GM12878 (cell line): ENCODE results near the gene ROBO4. TPM values are rescaled to one million over a fixed set of nuclear protein-coding genes. Genes with fewer than 3 reads are reported as not detected.

ENCODE experiments used
- ATAC-seq: fragments of 200-7000 bp; cut with Tn5 transposase; 3 replicates; pipeline ENCODE4 v1.9.1; 2020; ENCODE audit warnings: mild to moderate bottlenecking, moderate library complexity
- BruUV-seq: library from RNA; stranded (reverse); fragments of 400-500 nt; replicated peaks from 2 replicates; lab custom pipeline; 2021; lab: Mats Ljungman, UMichigan
- CTCF ChIA-PET: fragments of 300-600 bp; sonication (Branson Sonifier 250); formaldehyde crosslinking; extraction: SDS; loops from one replicate; lab custom pipeline; 2021; ENCODE audit warnings: inconsistent platforms; lab: Yijun Ruan, JAX
- POLR2A ChIA-PET: fragments of 350-600 bp; formaldehyde crosslinking; extraction: SDS; loops from one replicate; lab custom pipeline; 2021; ENCODE audit warnings: inconsistent platforms; lab: Charles Lee
- RAD21 ChIA-PET: fragments of 300-600 bp; sonication (Branson Sonifier 250); formaldehyde crosslinking; loops from one replicate; lab custom pipeline; 2023; ENCODE audit warnings: antibody characterized with exemption; ENCODE audit not compliant: unreplicated experiment; lab: Charles Lee
- SMC1A ChIA-PET: fragments of 300-600 bp; sonication (Branson Sonifier 250); formaldehyde crosslinking; loops from one replicate; lab custom pipeline; 2023; ENCODE audit not compliant: unreplicated experiment, uncharacterized antibody; lab: Charles Lee
- DNase-seq: peaks from one replicate; pipeline ENCODE4 v3.0.0-alpha.2; 2011; ENCODE audit warnings: low read depth, low spot score
- FAIRE-seq: peaks from 3 replicates; lab custom pipeline; 2011; peaks lifted over from hg19 to GRCh38; lab: Jason Lieb, UNC
- H2AFZ ChIP-seq: 2 replicates; pipeline ENCODE4 v1.6.0; 2011; ENCODE audit warnings: low read depth, low read length, control low read depth; ENCODE audit not compliant: control insufficient read depth
- H3K27ac ChIP-seq: 2 replicates; pipeline ENCODE4 v1.5.1; 2011; ENCODE audit warnings: control low read depth; ENCODE audit not compliant: control insufficient read depth, insufficient read depth
- H3K27me3 ChIP-seq, 2 experiments: replicated peaks in 1 of 2; 2 replicates each; pipeline versions ENCODE4 v1.6.0 to v1.6.1; 2011; ENCODE audit warnings: low read length in 1 of 2; ENCODE audit not compliant: control insufficient read depth in 2 of 2, insufficient read depth in 2 of 2
- H3K36me3 ChIP-seq, 2 experiments: 2 replicates each; pipeline ENCODE4 v1.5.1; 2011; ENCODE audit warnings: low read length in 1 of 2; ENCODE audit not compliant: control insufficient read depth in 2 of 2, insufficient read depth in 2 of 2
- H3K4me1 ChIP-seq: 2 replicates; pipeline ENCODE4 v1.6.1; 2011; ENCODE audit warnings: mild to moderate bottlenecking, low read length, moderate library complexity, mixed read lengths; ENCODE audit not compliant: control insufficient read depth, insufficient read depth
- H3K4me2 ChIP-seq: 2 replicates; pipeline ENCODE4 v1.6.0; 2011; ENCODE audit warnings: control low read depth; ENCODE audit not compliant: control insufficient read depth, insufficient read depth
- H3K4me3 ChIP-seq: fragments of 200-600 bp; sonication (generic); 2 replicates; pipeline ENCODE4 v1.5.1; 2016
- H3K79me2 ChIP-seq: 2 replicates; pipeline ENCODE4 v1.6.0; 2011; ENCODE audit warnings: low read length; ENCODE audit not compliant: control insufficient read depth, insufficient read depth
- H3K9ac ChIP-seq: 2 replicates; pipeline ENCODE4 v1.8.0; 2011; ENCODE audit warnings: low read length, control low read depth, mixed read lengths; ENCODE audit not compliant: control insufficient read depth, insufficient read depth
- H3K9me3 ChIP-seq: replicated peaks from 3 replicates; pipeline ENCODE4 v1.5.1; 2011; ENCODE audit warnings: mild to moderate bottlenecking, low read length; ENCODE audit not compliant: control insufficient read depth, insufficient read depth
- H4K20me1 ChIP-seq: 2 replicates; pipeline ENCODE4 v1.6.0; 2011; ENCODE audit not compliant: control insufficient read depth, insufficient read depth
- CHD1 ChIP-seq: IDR thresholded peaks from 2 replicates; pipeline ENCODE4 v1.6.1; 2012; ENCODE audit warnings: low read depth, low read length, improper control_type of control experiment
- CREB1 ChIP-seq: IDR thresholded peaks from 2 replicates; pipeline ENCODE4 v1.6.1; 2012; ENCODE audit warnings: low read depth, mild to moderate bottlenecking, inconsistent platforms
- GABPA ChIP-seq: IDR thresholded peaks from 2 replicates; pipeline ENCODE4 v1.6.1; 2014; ENCODE audit warnings: antibody characterized with exemption, low read depth, mild to moderate bottlenecking, inconsistent platforms
- KAT2A ChIP-seq: conservative IDR thresholded peaks from 2 replicates; pipeline ENCODE4 v1.6.1; 2011; ENCODE audit warnings: low read depth, low read length; ENCODE audit not compliant: control insufficient read depth
- MLLT1 ChIP-seq: fragments of 450-650 bp; IDR thresholded peaks from 2 replicates; pipeline ENCODE4 v1.6.1; 2016; ENCODE audit warnings: mild to moderate bottlenecking
- MTA3 ChIP-seq: IDR thresholded peaks from 2 replicates; pipeline ENCODE4 v1.6.1; 2012; ENCODE audit warnings: low read length, inconsistent platforms, borderline replicate concordance
- NFXL1 ChIP-seq: fragments of 450-650 bp; IDR thresholded peaks from 2 replicates; pipeline ENCODE4 v1.6.1; 2017; ENCODE audit warnings: antibody characterized with exemption, mild to moderate bottlenecking, borderline replicate concordance
- SIN3A ChIP-seq: IDR thresholded peaks from 2 replicates; pipeline ENCODE4 v1.6.1; 2012; ENCODE audit warnings: low read depth, low read length, improper control_type of control experiment
- SREBF2 ChIP-seq: IDR thresholded peaks from 2 replicates; pipeline ENCODE4 v1.6.1; 2012; ENCODE audit warnings: mild to moderate bottlenecking, low read length
- STAT3 ChIP-seq: IDR thresholded peaks from 2 replicates; pipeline ENCODE4 v1.6.1; 2011; ENCODE audit warnings: low read depth, low read length, improper control_type of control experiment
- ZBTB40 ChIP-seq: fragments of 450-650 bp; IDR thresholded peaks from 2 replicates; pipeline ENCODE4 v1.6.1; 2016; ENCODE audit warnings: mild to moderate bottlenecking, moderate library complexity, borderline replicate concordance
- WGBS: methylation state at CpG from one replicate; pipeline ENCODE4 v1.1.6; 2016; ENCODE audit warnings: low lambda C conversion rate; ENCODE audit not compliant: insufficient replicate concordance, insufficient coverage; ENCODE audit errors: missing lambda C conversion rate; 5-methylcytosine and 5-hydroxymethylcytosine counted together
- in situ Hi-C: fragments of 300-500 bp; cut with MboI; formaldehyde crosslinking; loops from 9 replicates; pipeline ENCODE4 v1.14.3; 2018; ENCODE audit warnings: mixed read lengths
- intact Hi-C: fragments of 100-400 bp; cut with micrococcal nuclease; formaldehyde crosslinking; loops from one replicate; pipeline ENCODE4 v1.14.2; 2022; ENCODE audit not compliant: unreplicated experiment
- polyA plus RNA-seq, 11 experiments: library from polyadenylated mRNA; depleted of rRNA in 4 of 11; unstranded in 6 of 11; stranded (reverse) in 5 of 11; fragments of >200 nt; fragmentation: Nextera tagmentation in 4 of 11; fragmentation: Illumina TruSeq in 1 of 11; extraction: Ambion mirVana in 4 of 11; extraction: Trizol in 1 of 11; gene quantifications; 1 replicate in 1 of 11; 2 replicates in 10 of 11; pipeline versions ENCODE4 v1.2.1 to v1.2.3, GENCODE V29; 2011 to 2016; ENCODE audit warnings: inconsistent platforms in 2 of 11, missing spikeins in 2 of 11, low read depth in 1 of 11
- total RNA-seq, 4 experiments: library from RNA; depleted of rRNA in 3 of 4; stranded (reverse); fragments of >200 nt in 3 of 4; fragmentation: Illumina TruSeq in 1 of 4; extraction: Trizol in 1 of 4; gene quantifications; 2 replicates each; pipeline versions ENCODE4 v1.2.1 to v1.2.3, GENCODE V29; 2013 to 2021
- TF ChIP-seq, protein P1 (sequence below): fragments of 450-650 bp; IDR thresholded peaks from 2 replicates; pipeline ENCODE4 v1.6.1; 2014; ENCODE audit warnings: mild to moderate bottlenecking

ROBO4 gene
- total and polyA plus RNA-seq, 10 of the 15 experiments (the other 5 are each of a cell fraction or from before 2014, with no cell fraction given) = not detected

DNA sequence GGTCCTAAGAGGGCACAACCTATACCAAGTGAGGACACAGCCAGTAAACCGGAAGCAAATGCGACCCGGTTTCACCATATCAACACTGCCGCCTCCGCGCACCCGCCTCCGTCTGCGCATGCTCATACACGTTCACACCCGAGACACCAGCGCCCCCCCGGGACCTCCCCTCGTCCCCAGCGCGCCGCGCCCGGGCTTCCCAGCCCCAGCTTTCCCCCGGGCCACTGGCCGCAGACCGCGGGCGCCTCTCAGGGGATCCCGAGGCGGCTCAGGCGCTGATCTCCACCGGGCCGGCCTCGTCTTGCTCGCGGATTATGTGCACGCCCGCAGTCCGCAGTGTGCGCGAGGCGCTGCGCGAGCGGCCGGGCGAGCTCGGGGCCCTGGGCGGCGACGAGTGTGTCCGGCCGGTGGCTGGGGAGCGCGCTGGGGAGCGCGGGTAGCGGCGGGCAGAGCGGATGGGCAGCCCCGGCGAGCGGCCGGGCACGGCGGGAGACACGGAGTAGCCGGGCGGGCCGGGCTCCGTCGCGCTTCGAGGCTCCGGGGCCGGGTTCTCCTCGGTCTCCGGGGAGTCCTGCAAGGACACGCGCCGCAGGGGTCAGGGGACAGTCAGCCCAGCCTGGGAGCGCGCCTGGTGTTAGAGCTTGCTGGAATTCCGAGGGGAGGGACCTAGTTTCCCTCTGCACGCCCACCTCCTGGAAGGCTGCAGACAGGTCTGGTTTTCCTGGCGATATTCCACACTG is 23.4 kb upstream of the ROBO4 start (continued):
- no peak for TF ChIP-seq MLLT1
- TF ChIP-seq SREBF2 = no peak
- TF ChIP-seq NFXL1 = no peak
- TF ChIP-seq CREB1 = no peak
- TF ChIP-seq SIN3A = no peak
- no peak for TF ChIP-seq KAT2A
- no peak for TF ChIP-seq GABPA

DNA sequence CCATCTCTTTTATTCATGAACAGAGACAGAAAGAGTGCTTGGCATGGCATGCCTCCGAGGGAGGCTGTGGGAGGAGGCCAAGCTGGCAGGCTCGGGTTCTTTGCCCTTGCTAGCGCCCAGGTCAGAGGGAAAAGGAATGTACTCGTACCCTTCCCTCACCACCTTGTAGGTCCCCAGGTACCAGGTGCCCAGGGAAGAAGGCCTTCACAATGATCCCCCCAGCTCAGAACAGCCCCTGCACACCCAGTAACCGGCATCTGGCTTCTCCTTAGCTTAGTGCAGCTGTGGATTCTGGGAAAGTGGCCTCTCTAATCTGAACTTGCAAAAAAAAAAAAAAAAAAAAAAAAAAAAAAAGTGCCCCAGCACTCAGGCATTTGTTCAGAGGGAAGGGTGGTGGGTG is 22.7 kb upstream of the ROBO4 start:
- no peak overlapping the region for H3K9ac ChIP-seq
- BruUV-seq = no TSS peak
- no peaks in the 10 kb centered on the region for H3K9me3 ChIP-seq
- H3K36me3 ChIP-seq = no peaks in the 10 kb centered on the region
- SMC1A ChIA-PET = interaction anchor here (0.6 kb wide), 1 partner anchor 153 kb away, joined by 3 read pairs; no protein-coding TSS in a partner anchor
- RAD21 ChIA-PET = no interaction called here
- DNase-seq = no peak
- in situ Hi-C loops = no loop called here
- H3K79me2 ChIP-seq = no peaks in the 10 kb centered on the region
- POLR2A ChIA-PET = no interaction called here
- no peak for ATAC-seq
- H3K4me1 ChIP-seq = no peaks in the 10 kb centered on the region
- no peaks in the 10 kb centered on the region for H4K20me1 ChIP-seq
- 62% methylated on average over 5 of the region's 5 CpGs for WGBS
- peaks cover 0 to 2% of the 10 kb centered on the region in 2 experiments; a peak in 1 of 4 replicates for H3K27me3 ChIP-seq
- H3K4me2 ChIP-seq = no peak overlapping the region
- no peak for FAIRE-seq
- H3K27ac ChIP-seq = no peak overlapping the region
- CTCF ChIA-PET = no interaction called here
- H2AFZ ChIP-seq = no peak overlapping the region
- intact Hi-C loops = no loop called here
- H3K4me3 ChIP-seq = no peak overlapping the region
- TF ChIP-seq CHD1 = no peak
- TF ChIP-seq, protein P1, sequence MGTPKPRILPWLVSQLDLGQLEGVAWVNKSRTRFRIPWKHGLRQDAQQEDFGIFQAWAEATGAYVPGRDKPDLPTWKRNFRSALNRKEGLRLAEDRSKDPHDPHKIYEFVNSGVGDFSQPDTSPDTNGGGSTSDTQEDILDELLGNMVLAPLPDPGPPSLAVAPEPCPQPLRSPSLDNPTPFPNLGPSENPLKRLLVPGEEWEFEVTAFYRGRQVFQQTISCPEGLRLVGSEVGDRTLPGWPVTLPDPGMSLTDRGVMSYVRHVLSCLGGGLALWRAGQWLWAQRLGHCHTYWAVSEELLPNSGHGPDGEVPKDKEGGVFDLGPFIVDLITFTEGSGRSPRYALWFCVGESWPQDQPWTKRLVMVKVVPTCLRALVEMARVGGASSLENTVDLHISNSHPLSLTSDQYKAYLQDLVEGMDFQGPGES = no peak
- no peak for TF ChIP-seq MTA3
- TF ChIP-seq STAT3 = no peak
- TF ChIP-seq ZBTB40 = no peak
